H1 (cell line): ENCODE data around the gene ARRB1. TPM values are rescaled to one million over a fixed set of nuclear protein-coding genes. Genes with fewer than 3 reads are reported as not detected.

Source experiments
- CHD7 ChIP-seq: fragments of 300-600 bp; sonication (generic); IDR thresholded peaks from 2 replicates; pipeline ENCODE4 v1.7.1; 2012; ENCODE audit warnings: low read length, moderate library complexity, mild to moderate bottlenecking, inconsistent platforms; ENCODE audit not compliant: insufficient replicate concordance
- CTBP2 ChIP-seq: IDR thresholded peaks from 2 replicates; pipeline ENCODE4 v1.7.0; 2011; ENCODE audit warnings: borderline replicate concordance, mild to moderate bottlenecking, moderate library complexity, mixed read lengths, low read length; ENCODE audit not compliant: insufficient read depth, insufficient read length
- HDAC6 ChIP-seq: IDR thresholded peaks from one replicate; pipeline ENCODE4 v1.7.1; 2012; ENCODE audit warnings: low read depth, mild to moderate bottlenecking, inconsistent platforms, low read length, moderate library complexity
- RFX5 ChIP-seq: IDR thresholded peaks from 2 replicates; pipeline ENCODE4 v1.6.1; 2011; ENCODE audit warnings: low read depth, low read length, improper control_type of control experiment, borderline replicate concordance
- RNF2 ChIP-seq: fragments of 200-900, 300-1000 bp; sonication (generic); IDR thresholded peaks from 2 replicates; pipeline ENCODE4 v1.7.1; 2016; ENCODE audit warnings: borderline replicate concordance, low read depth, mild to moderate bottlenecking, antibody characterized with exemption, low read length; ENCODE audit not compliant: poor library complexity, severe bottlenecking; ENCODE audit errors: missing control alignments
- polyA plus RNA-seq, 7 experiments: library from polyadenylated mRNA; depleted of rRNA in 3 of 7; stranded (reverse) in 5 of 7; unstranded in 2 of 7; fragments of >200 nt in 5 of 7; fragments of 200-250 nt in 2 of 7; gene quantifications; 1 replicate in 5 of 7; 2 replicates in 1 of 7; 4 replicates in 1 of 7; pipeline versions ENCODE4 v1.2.1 to v1.2.3, GENCODE V29; 2011 to 2013; ENCODE audit warnings: missing spikeins in 2 of 7, mixed read lengths in 2 of 7
- total RNA-seq: library from RNA; stranded (reverse); fragmentation: NEBNext Ultra II Directional; extraction: Animal tissue kit (Norgen Biotek cat#: 25700); gene quantifications from 2 replicates; pipeline ENCODE4 v1.2.1, GENCODE V29; 2021

ARRB1 gene
- total and polyA plus RNA-seq, 2 of the 8 experiments (the other 6 are each of a cell fraction or from before 2014, with no cell fraction given), result 9.4 to 31.8 TPM

DNA sequence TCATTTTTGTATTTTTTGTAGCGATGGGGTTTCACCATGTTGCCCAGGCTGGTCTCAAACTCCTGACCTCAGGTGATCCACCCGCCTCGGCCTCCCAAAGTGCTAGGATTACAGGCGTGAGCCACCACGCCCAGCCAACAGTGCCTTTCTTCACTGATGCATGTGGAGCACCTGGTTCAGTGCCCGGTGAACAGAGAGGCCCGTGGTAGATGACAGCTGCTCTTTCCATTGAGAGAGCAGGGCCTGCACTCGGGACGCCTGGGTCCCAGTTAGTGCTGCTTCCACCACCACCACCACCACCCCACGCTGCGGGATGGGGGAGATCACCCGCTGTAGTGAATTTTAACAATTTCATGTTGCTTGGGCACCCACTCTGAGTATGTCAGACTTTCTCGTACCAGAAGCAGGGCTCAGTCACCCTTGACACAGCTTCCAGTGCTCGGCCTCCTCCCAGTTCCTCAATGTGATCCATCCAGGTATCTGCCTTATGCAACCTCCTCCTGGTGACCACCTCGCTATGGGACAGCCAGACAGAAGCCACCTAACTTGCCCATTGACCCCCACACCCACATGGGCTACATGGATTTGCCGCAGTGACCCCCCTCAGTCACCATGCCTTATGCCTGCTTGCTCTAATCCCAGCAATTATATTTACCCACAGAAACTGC is 36.6 kb downstream of the ARRB1 start (continued):
- TF ChIP-seq CHD7 (no peak), RFX5 (no peak), CTBP2 (no peak), HDAC6 (no peak), RNF2 (no peak)
